Colonic mucosa (tissue), 4 donors: ENCODE results near the gene YJEFN3. TPM values are rescaled to one million over a fixed set of nuclear protein-coding genes. Genes with fewer than 3 reads are reported as not detected.

Source experiments
- DNase-seq: peaks from one replicate; pipeline ENCODE4 v3.0.0-alpha.2; 2020
- H3K27ac ChIP-seq: fragments of 200-600 bp; one replicate; pipeline ENCODE4 v1.8.0; 2021
- H3K27me3 ChIP-seq: fragments of 200-600 bp; one replicate; pipeline ENCODE4 v1.8.0; 2021
- H3K36me3 ChIP-seq: fragments of 200-600 bp; one replicate; pipeline ENCODE4 v1.8.0; 2021
- H3K4me1 ChIP-seq: fragments of 200-600 bp; one replicate; pipeline ENCODE4 v1.8.0; 2021; ENCODE audit warnings: mild to moderate bottlenecking
- H3K4me3 ChIP-seq: fragments of 200-600 bp; one replicate; pipeline ENCODE4 v1.8.0; 2021
- H3K9ac ChIP-seq, 2 donors: one replicate each; pipeline ENCODE4 v1.7.0; 2013; ENCODE audit warnings: control low read depth in 2 of 2, low read depth in 2 of 2, low read length in 2 of 2
- H3K9me3 ChIP-seq: fragments of 200-600 bp; one replicate; pipeline ENCODE4 v1.8.0; 2021
- CTCF ChIP-seq: fragments of 200-600 bp; IDR thresholded peaks from one replicate; pipeline ENCODE4 v1.8.0; 2022; ENCODE audit warnings: antibody characterized with exemption, mild to moderate bottlenecking
- intact Hi-C: fragments of 100-400 bp; cut with DNase I; formaldehyde crosslinking; loops from one replicate; pipeline ENCODE4 v1.14.1; 2022
- total RNA-seq, 2 donors: library from RNA; stranded (reverse); fragmentation: NEBNext Ultra II Directional in 1 of 2; extraction: Animal tissue kit (Norgen Biotek cat#: 25700) in 1 of 2; gene quantifications; one replicate each; pipeline ENCODE4 v1.2.1, GENCODE V29; 2021
- donor health status: healthy.
- donor health status: DM: no; HTN: no; CAD: no.
- donor health status: DM: no; HTN: no; CAD: no.

YJEFN3 gene
- total RNA-seq, 2 donors from 2014 or later = 1.9 to 17.3 TPM

- Histone ChIP-seq H3K27me3 (peaks cover 29% of the 10 kb centered on the region), H3K9ac (no peak overlapping the region), H3K4me3 (peak overlapping the region; percentile 6), H3K4me1 (peaks cover 7% of the 10 kb centered on the region), H3K27ac (no peak overlapping the region), H3K9me3 (no peaks in the 10 kb centered on the region), H3K36me3 (no peaks in the 10 kb centered on the region)
- DNase-seq = no peak
- intact Hi-C loops = no loop called here
- TF ChIP-seq CTCF = no peak
These were observed 12.9 kb downstream of the YJEFN3 start for GRCh38 chr19:19541616-19542015.

- H3K27me3 ChIP-seq = peaks cover 25% of the 10 kb centered on the region
- H3K9ac ChIP-seq = no peak overlapping the region
- no peak overlapping the region for H3K4me3 ChIP-seq
- no peak overlapping the region for H3K27ac ChIP-seq
- H3K4me1 ChIP-seq = peaks cover 7% of the 10 kb centered on the region
- no peaks in the 10 kb centered on the region for H3K36me3 ChIP-seq
- no peak for TF ChIP-seq CTCF
- intact Hi-C loops = no loop called here
- H3K9me3 ChIP-seq = no peaks in the 10 kb centered on the region
- DNase-seq = no peak
These were observed 13.8 kb downstream of the YJEFN3 start for GRCh38 chr19:19542507-19542906.

GRCh38 chr19:19543101-19543500, 14.4 kb downstream of the YJEFN3 start:
- peaks cover 22% of the 10 kb centered on the region for H3K27me3 ChIP-seq
- no peak for DNase-seq
- H3K4me3 ChIP-seq = no peak overlapping the region

GRCh38 chr19:19543640-19544039, 14.9 kb downstream of the YJEFN3 start:
- Histone ChIP-seq H3K36me3 (no peaks in the 10 kb centered on the region), H3K9me3 (no peaks in the 10 kb centered on the region), H3K9ac (no peak overlapping the region), H3K27ac (no peak overlapping the region), H3K4me3 (no peak overlapping the region), H3K27me3 (peaks cover 17% of the 10 kb centered on the region), H3K4me1 (peaks cover under 1% of the 10 kb centered on the region)
- no peak for TF ChIP-seq CTCF
- DNase-seq = no peak
- intact Hi-C loops = no loop called here

More at GRCh38 chr19:19543101-19543500, 14.4 kb downstream of the YJEFN3 start:
- no peak overlapping the region for H3K27ac ChIP-seq
- intact Hi-C loops = no loop called here
- TF ChIP-seq CTCF = no peak
- H3K36me3 ChIP-seq = no peaks in the 10 kb centered on the region
- no peak overlapping the region for H3K9ac ChIP-seq
- peaks cover 6% of the 10 kb centered on the region for H3K4me1 ChIP-seq
- H3K9me3 ChIP-seq = no peaks in the 10 kb centered on the region

- intact Hi-C loops = no loop called here
- Histone ChIP-seq H3K27ac (no peak overlapping the region), H3K36me3 (no peaks in the 10 kb centered on the region), H3K9me3 (no peaks in the 10 kb centered on the region), H3K4me1 (no peaks in the 10 kb centered on the region), H3K9ac (no peak overlapping the region), H3K4me3 (no peak overlapping the region), H3K27me3 (peaks cover 13% of the 10 kb centered on the region)
- TF ChIP-seq CTCF = no peak
- DNase-seq = no peak
These were observed 15.7 kb downstream of the YJEFN3 start for GRCh38 chr19:19544257-19544953.
